Measurements from ENCODE around the gene SLFN5. TPM values are rescaled to one million over a fixed set of nuclear protein-coding genes. Genes with fewer than 3 reads are reported as not detected.

Gene SLFN5
- total RNA-seq, 1 experiment from 2014 or later = 17.3 TPM

DNA sequence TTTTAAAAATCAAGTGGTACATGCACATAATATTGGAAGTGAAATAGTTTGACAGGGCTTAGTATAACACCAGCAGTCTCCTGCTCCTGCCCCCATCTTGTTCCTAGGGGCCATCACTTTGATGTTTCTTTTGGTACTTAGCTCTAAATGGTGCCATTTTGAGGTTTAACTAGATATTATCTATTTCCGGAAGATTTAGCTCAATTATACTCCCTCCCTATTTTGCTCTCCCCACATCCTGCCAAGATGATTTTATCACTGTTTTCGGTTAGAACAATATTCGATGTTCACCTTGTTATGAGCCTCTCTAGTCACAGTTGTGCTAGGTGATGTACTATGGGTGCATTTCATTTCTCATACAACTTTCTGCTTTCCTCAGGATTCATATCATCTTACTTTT is 28.7 kb upstream of the SLFN5 start:
- H3K4me1 ChIP-seq (replicated peaks; ENCODE audit: insufficient read depth) = no peaks in the 10 kb centered on the region
- DNase-seq = no peak
- intact Hi-C loops (cut with micrococcal nuclease; ENCODE audit: unreplicated experiment) = no loop called here
- POLR2A ChIA-PET (ENCODE audit: unreplicated experiment) = no interaction called here
- no peaks in the 10 kb centered on the region for H3K36me3 ChIP-seq (ENCODE audit: low read depth)
- H3K4me3 ChIP-seq = no peak overlapping the region
- no peak overlapping the region for H2AFZ ChIP-seq
- TF ChIP-seq, protein P1, sequence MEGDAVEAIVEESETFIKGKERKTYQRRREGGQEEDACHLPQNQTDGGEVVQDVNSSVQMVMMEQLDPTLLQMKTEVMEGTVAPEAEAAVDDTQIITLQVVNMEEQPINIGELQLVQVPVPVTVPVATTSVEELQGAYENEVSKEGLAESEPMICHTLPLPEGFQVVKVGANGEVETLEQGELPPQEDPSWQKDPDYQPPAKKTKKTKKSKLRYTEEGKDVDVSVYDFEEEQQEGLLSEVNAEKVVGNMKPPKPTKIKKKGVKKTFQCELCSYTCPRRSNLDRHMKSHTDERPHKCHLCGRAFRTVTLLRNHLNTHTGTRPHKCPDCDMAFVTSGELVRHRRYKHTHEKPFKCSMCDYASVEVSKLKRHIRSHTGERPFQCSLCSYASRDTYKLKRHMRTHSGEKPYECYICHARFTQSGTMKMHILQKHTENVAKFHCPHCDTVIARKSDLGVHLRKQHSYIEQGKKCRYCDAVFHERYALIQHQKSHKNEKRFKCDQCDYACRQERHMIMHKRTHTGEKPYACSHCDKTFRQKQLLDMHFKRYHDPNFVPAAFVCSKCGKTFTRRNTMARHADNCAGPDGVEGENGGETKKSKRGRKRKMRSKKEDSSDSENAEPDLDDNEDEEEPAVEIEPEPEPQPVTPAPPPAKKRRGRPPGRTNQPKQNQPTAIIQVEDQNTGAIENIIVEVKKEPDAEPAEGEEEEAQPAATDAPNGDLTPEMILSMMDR (conservative IDR thresholded peaks at IDR 0.05) = no peak
- TF ChIP-seq EZH2 (IDR thresholded peaks at IDR 0.05; ENCODE audit: low read depth) = no peak
- CTCF ChIA-PET = no interaction called here
- no peaks in the 10 kb centered on the region for H3K9me3 ChIP-seq (ENCODE audit: insufficient read depth, low read depth)
- no peaks in the 10 kb centered on the region for H3K9me2 ChIP-seq (ENCODE audit: insufficient read depth)
- H3K27ac ChIP-seq = no peak overlapping the region
- BruUV-seq (replicated peaks) = no TSS peak
- H3K79me2 ChIP-seq (ENCODE audit: low read depth) = no peaks in the 10 kb centered on the region
- no peaks in the 10 kb centered on the region for H4K20me1 ChIP-seq (ENCODE audit: insufficient read depth)
- H3K4me2 ChIP-seq = no peak overlapping the region
- peaks cover 70% of the 10 kb centered on the region for H3K27me3 ChIP-seq (ENCODE audit: insufficient read depth, low read depth)
- no peaks in the 10 kb centered on the region for H3F3A ChIP-seq (ENCODE audit: insufficient read depth, low read depth)

DNA sequence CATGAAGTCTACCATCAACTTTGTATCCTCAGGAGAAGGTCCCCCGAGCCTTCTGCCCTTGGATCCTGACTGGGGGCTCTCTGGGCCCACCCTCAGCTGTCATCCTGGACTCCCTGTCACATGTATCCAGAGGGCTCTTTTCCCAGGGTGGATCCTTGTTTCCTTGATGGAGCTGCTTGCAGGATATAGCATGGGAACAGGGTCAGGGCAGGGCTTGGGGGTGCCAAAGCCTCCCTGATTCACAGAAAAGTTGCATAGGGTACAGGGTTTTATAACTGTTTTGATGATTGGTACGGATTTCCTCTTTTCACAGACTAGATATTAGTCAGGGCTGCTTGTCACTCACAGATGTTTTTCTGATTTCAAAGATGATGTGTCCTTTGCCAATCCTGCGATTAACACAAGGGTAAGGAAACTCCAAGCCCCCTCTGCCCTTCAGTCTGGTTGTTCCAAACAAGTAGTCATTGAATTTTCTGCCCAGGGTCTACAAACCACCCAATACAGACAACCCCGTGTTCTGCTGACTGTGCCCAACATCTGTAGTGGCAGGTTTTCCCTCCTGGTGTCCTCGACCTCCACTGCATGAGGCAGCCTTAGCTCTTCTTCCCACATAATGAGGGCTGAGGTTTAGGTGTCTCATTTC is 28.1 kb upstream of the SLFN5 start:
- H3K27ac ChIP-seq = no peak overlapping the region
- TF ChIP-seq, protein P1 (conservative IDR thresholded peaks at IDR 0.05) = no peak
- TF ChIP-seq EZH2 (IDR thresholded peaks at IDR 0.05; ENCODE audit: low read depth) = no peak
- no peak overlapping the region for H3K4me2 ChIP-seq
- peaks cover 65% of the 10 kb centered on the region for H3K27me3 ChIP-seq (ENCODE audit: insufficient read depth, low read depth)
- ChIA-PET POLR2A (ENCODE audit: unreplicated experiment) (no interaction called here), CTCF (no interaction called here)
- no peak for DNase-seq
- H2AFZ ChIP-seq = no peak overlapping the region
- H3K4me3 ChIP-seq = no peak overlapping the region
- H3K9me3 ChIP-seq (ENCODE audit: insufficient read depth, low read depth) = no peaks in the 10 kb centered on the region
- H4K20me1 ChIP-seq (ENCODE audit: insufficient read depth) = no peaks in the 10 kb centered on the region
- H3K4me1 ChIP-seq (replicated peaks; ENCODE audit: insufficient read depth) = no peaks in the 10 kb centered on the region
- no peaks in the 10 kb centered on the region for H3K9me2 ChIP-seq (ENCODE audit: insufficient read depth)
- no peaks in the 10 kb centered on the region for H3K36me3 ChIP-seq (ENCODE audit: low read depth)
- no peaks in the 10 kb centered on the region for H3K79me2 ChIP-seq (ENCODE audit: low read depth)
- no TSS peak for BruUV-seq (replicated peaks)
- H3F3A ChIP-seq (ENCODE audit: insufficient read depth, low read depth) = no peaks in the 10 kb centered on the region
- intact Hi-C loops (cut with micrococcal nuclease; ENCODE audit: unreplicated experiment) = no loop called here

DNA sequence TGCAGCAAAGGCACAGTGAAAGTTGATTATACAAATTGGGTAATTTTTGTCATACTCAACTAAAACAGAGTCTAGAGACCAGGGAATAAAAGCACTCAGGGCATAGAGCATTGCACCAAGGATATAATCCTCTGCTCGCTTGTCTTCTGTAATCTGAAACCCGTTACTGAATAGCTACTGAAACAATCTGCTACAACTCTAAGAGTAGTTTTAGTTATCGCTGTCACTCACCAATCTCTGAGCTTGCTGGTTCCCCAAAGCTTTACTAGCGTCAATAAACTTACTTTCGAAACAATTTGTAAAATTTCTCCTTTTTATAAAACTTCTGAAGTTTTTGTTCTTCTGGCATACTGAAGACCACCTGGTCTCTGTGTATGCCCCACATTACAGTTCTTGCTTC is 25.8 kb upstream of the SLFN5 start:
- Histone ChIP-seq H3K27me3 (ENCODE audit: insufficient read depth, low read depth) (peaks cover 44% of the 10 kb centered on the region), H3K27ac (no peak overlapping the region), H3K36me3 (ENCODE audit: low read depth) (no peaks in the 10 kb centered on the region), H2AFZ (no peak overlapping the region), H3K9me2 (ENCODE audit: insufficient read depth) (no peaks in the 10 kb centered on the region), H3F3A (ENCODE audit: insufficient read depth, low read depth) (no peaks in the 10 kb centered on the region), H3K4me2 (no peak overlapping the region), H3K4me1 (replicated peaks; ENCODE audit: insufficient read depth) (no peaks in the 10 kb centered on the region), H4K20me1 (ENCODE audit: insufficient read depth) (no peaks in the 10 kb centered on the region), H3K79me2 (ENCODE audit: low read depth) (no peaks in the 10 kb centered on the region), H3K4me3 (no peak overlapping the region), H3K9me3 (ENCODE audit: insufficient read depth, low read depth) (no peaks in the 10 kb centered on the region)
- POLR2A ChIA-PET (ENCODE audit: unreplicated experiment) = no interaction called here
- BruUV-seq (replicated peaks) = no TSS peak
- CTCF ChIA-PET = no interaction called here
- intact Hi-C loops (cut with micrococcal nuclease; ENCODE audit: unreplicated experiment) = no loop called here
- DNase-seq = no peak
- no peak for TF ChIP-seq EZH2 (IDR thresholded peaks at IDR 0.05; ENCODE audit: low read depth)

DNA sequence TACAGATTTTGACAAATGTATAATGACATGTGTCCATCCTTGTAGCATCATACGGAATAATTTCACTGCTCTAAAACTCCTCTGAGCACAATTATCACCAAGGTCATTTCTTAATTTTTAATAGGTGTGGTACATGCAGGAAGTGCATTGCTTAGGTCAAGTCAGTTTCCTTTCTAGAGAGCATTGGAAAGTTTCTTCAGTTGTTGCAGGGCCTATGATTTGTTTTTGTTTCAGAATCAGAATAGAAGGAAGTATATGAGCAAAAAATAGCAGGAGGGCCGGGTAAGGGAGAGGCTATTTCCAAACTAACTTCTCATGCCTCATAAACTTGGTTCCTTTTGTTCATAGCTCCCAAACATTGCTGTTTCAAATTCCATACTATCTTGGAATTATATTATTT is 24.0 kb upstream of the SLFN5 start:
- TF ChIP-seq EZH2 (IDR thresholded peaks at IDR 0.05; ENCODE audit: low read depth) = no peak
- TF ChIP-seq, protein P1 (conservative IDR thresholded peaks at IDR 0.05) = no peak
- H3K27ac ChIP-seq = no peak overlapping the region
- H3F3A ChIP-seq (ENCODE audit: insufficient read depth, low read depth) = no peaks in the 10 kb centered on the region
- H3K27me3 ChIP-seq (ENCODE audit: insufficient read depth, low read depth) = peaks cover 26% of the 10 kb centered on the region
- no peak overlapping the region for H2AFZ ChIP-seq
- H3K4me1 ChIP-seq (replicated peaks; ENCODE audit: insufficient read depth) = no peaks in the 10 kb centered on the region
- no TSS peak for BruUV-seq (replicated peaks)
- ChIA-PET CTCF (no interaction called here), POLR2A (ENCODE audit: unreplicated experiment) (no interaction called here)
- no peak overlapping the region for H3K4me2 ChIP-seq
- H3K79me2 ChIP-seq (ENCODE audit: low read depth) = no peaks in the 10 kb centered on the region
- H3K9me2 ChIP-seq (ENCODE audit: insufficient read depth) = no peaks in the 10 kb centered on the region
- H4K20me1 ChIP-seq (ENCODE audit: insufficient read depth) = no peaks in the 10 kb centered on the region
- no peak for DNase-seq
- H3K4me3 ChIP-seq = no peak overlapping the region
- no peaks in the 10 kb centered on the region for H3K9me3 ChIP-seq (ENCODE audit: insufficient read depth, low read depth)
- intact Hi-C loops (cut with micrococcal nuclease; ENCODE audit: unreplicated experiment) = no loop called here
- H3K36me3 ChIP-seq (ENCODE audit: low read depth) = no peaks in the 10 kb centered on the region
